GM21723 (cell line): Measurements from ENCODE around the gene GAS7.

ENCODE experiments used
- ATAC-seq: cut with Tn5 transposase; IDR thresholded peaks from one replicate; pipeline ENCODE4 v1.9.1; 2021; ENCODE audit warnings: mild to moderate bottlenecking, moderate library complexity; ENCODE audit not compliant: unreplicated experiment

The GAS7 gene

GRCh38 chr17:10172778-10173177 lies 25.6 kb downstream of the GAS7 start:
- no peak for ATAC-seq

DNA sequence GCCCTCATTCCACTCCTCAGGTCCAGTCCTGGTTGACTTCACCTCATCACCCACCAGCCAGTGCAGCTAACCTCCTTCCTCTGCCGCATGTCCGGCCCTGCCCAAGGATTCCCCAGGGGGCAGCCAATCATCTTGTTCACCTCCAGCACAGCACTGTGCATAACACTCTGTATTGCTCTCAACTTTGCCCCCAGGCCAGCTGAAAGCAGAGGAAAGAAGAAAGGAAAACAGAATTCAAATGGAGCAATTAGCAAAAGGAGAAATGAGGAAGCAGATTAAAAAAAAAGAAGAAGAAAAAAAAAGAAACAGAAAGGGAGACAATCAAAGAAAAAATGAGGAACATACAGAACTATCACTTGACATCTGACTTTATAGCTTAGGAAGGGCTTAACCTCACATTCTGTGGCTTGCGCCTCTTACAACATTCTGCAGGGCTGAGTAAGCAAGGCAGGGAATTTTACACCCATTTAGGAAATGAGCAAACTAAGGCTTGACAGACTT lies 26.1 kb downstream of the GAS7 start:
- ATAC-seq: no peak

- ATAC-seq: no peak
Measured at GRCh38 chr17:10171581-10171981, 26.8 kb downstream of the GAS7 start.

DNA sequence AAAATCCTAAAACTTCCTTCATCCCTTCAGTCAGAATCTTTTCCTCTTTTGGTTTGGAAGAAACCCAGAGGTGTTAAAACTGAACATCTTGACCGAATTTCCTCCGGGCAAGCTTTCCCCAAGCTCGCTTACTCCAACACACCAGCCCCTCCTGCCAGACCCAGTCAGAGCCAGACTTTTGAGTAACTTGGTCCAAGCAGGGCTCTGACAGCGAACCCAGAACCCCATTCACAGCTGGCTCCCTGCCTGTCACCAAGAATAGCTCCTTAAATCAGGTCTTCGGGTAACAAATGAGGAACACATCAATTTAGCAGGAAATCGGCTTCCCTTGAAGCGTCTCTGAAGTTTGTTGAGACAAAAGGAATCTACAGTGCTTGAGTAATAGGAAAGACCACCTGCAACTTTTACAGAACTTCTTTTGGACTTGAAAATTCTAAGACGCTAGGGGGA lies 27.3 kb downstream of the GAS7 start:
- ATAC-seq: no peak

- no peak for ATAC-seq
Measured at GRCh38 chr17:10170233-10170632, 28.2 kb downstream of the GAS7 start.

GRCh38 chr17:10169290-10169689 lies 29.1 kb downstream of the GAS7 start:
- no peak for ATAC-seq

DNA sequence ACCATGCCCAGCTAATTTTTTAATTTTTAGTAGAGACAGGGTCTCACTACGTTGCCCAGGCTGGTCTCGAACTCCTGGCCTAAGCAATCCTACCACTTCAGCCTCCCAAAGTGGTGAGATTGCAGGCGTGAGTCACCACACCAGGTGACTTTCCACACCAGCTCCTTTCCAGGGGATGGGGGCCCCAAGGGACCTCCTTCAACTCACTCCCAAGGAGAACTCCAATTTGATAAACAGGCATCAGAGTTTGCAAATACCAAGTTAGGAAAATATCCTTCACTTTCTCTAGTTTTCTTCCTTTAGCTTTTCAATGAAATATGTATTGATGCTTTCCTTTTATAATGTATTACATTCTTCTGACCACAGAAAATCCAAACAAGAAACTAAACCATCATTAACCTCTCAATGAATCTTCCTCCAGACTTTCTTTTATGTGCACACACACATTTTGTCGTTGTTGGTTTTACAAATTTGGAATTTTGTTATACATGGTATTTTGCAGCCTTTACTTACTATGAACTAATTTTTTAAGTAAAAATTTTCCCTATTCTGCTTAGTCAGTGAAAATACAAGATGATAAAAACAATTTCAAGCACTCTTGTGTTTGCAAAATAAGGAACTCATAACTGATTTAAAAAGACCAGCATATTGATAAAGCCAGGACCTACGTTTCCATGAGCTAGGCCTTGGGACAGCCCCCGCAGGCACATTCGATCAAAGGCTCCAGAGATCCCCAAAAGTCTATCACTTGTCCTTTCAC lies 32.0 kb downstream of the GAS7 start:
- no peak for ATAC-seq

GRCh38 chr17:10162096-10162495 lies 36.3 kb downstream of the GAS7 start:
- peak; percentile 63 for ATAC-seq

- no peak for ATAC-seq
Measured at GRCh38 chr17:10161386-10161785, 37.0 kb downstream of the GAS7 start.

DNA sequence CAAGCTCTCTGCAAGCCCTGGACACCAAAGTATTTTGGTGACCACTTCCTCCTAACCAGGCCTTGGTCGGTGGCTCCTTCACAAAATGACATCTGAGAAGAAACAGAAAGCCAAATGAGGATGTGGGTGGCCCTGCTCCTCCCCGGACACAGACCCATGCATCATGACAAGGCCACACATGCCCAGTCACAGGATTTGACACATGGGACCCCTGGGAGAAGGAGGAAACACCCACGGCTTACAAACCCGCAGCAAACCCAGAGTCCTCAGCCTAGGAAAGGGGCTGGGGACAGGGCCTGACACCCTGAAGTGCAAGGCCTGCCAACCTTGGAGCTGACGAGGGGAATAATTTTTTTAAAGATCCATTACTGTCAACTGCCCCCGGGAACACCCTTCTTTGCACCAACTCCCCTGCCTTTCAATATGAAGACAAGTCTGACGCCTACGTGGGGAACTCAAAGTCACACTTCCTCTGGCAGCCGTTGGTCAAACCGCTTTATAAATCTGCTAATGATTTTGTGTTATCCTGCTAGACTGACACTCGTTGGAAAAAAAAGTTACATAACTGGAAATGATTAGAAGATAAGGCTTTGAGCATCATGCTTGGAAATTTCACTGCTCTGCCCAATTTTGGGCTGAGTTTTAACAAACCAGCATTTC lies 41.3 kb downstream of the GAS7 start:
- peak; percentile 79 for ATAC-seq

GRCh38 chr17:10156599-10156947 lies 41.8 kb downstream of the GAS7 start:
- no peak for ATAC-seq

GRCh38 chr17:10156077-10156435 lies 42.4 kb downstream of the GAS7 start:
- ATAC-seq: no peak

- ATAC-seq: no peak
Measured at GRCh38 chr17:10155371-10156076, 42.9 kb downstream of the GAS7 start.

- no peak for ATAC-seq
Measured at GRCh38 chr17:10151667-10152496, 46.5 kb downstream of the GAS7 start.

- peak; percentile 75 for ATAC-seq
Measured at GRCh38 chr17:10149573-10150399, 48.6 kb downstream of the GAS7 start.

GRCh38 chr17:10147761-10148415 lies 50.5 kb downstream of the GAS7 start:
- ATAC-seq: no peak

- ATAC-seq: no peak
Measured at GRCh38 chr17:10147040-10147439, 51.4 kb downstream of the GAS7 start.

GRCh38 chr17:10144982-10145381 lies 53.4 kb downstream of the GAS7 start:
- ATAC-seq: no peak

DNA sequence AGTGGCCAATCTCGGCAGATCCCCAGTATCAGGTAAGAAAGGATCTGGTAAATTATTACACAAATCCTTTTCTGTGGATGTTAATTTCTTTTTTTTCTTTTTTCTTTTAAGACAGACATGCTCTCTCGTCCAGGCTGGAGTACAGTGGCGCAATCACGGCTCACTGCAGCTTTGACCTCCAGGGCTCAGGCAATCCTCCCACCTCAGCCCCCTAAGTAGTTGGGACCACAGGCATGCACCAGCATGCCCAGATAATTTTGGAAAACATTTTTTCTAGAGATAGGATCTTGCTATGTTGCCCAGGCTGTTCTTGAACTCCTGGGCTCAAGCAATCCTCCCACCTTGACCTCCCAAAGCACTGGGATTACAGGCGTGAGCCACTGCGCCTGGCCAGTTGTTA lies 54.0 kb downstream of the GAS7 start:
- ATAC-seq: no peak

DNA sequence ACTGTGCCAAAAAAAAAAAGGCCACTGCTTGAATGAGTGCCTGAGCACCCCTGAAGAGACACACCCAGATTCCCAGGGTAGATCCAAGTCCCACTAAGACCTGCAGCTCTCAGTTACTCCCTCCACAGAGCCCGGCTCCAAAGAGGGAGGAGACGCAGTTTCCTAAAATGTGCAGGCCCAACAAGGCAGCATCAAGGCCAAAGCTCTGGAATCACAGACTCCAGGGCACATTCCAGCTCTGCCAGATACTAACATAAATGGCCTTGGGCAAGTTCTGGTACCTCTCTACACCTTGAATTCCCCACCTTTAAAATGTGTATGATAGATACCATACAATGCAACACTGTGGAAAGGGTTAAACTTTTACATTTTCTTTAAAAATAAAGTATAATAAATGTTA lies 57.0 kb downstream of the GAS7 start:
- ATAC-seq: no peak
